Chondrocyte (in vitro differentiated cells): ENCODE data around the gene FAAH2. TPM values are rescaled to one million over a fixed set of nuclear protein-coding genes. Genes with fewer than 3 reads are reported as not detected.

ENCODE experiments used
- DNase-seq: peaks from one replicate; pipeline ENCODE4 v3.0.0; 2021; ENCODE audit warnings: mixed read lengths, low spot score
- H3K27ac Mint-ChIP-seq: one replicate; pipeline ENCODE4 v1.8.0; 2021; ENCODE audit warnings: mild to moderate bottlenecking, moderate library complexity, mixed read lengths; ENCODE audit not compliant: unreplicated experiment
- H3K27me3 Mint-ChIP-seq: 2 replicates; pipeline ENCODE4 v1.8.0; 2021; ENCODE audit warnings: low read depth, mixed read lengths
- H3K36me3 Mint-ChIP-seq: 2 replicates; pipeline ENCODE4 v1.8.0; 2021; ENCODE audit warnings: low read depth, mixed read lengths
- H3K4me1 Mint-ChIP-seq: 2 replicates; pipeline ENCODE4 v1.8.0; 2021; ENCODE audit warnings: low read depth, mild to moderate bottlenecking, mixed read lengths
- H3K4me3 Mint-ChIP-seq: one replicate; pipeline ENCODE4 v1.8.0; 2021; ENCODE audit warnings: mild to moderate bottlenecking, moderate library complexity, mixed read lengths; ENCODE audit not compliant: unreplicated experiment
- H3K9me3 Mint-ChIP-seq: 2 replicates; pipeline ENCODE4 v1.8.0; 2021; ENCODE audit warnings: low read depth, mixed read lengths
- CTCF ChIP-seq: fragments of 200-600 bp; sonication (generic); IDR thresholded peaks from 2 replicates; pipeline ENCODE4 v1.5.0; 2021; ENCODE audit warnings: antibody characterized with exemption, mild to moderate bottlenecking, moderate library complexity
- total RNA-seq: library from RNA; stranded (reverse); gene quantifications from 3 replicates; pipeline ENCODE4 v1.2.1, GENCODE V29; 2021

FAAH2 gene
- total RNA-seq, 1 donor from 2014 or later, result 0.50 TPM

- Mint-ChIP-seq H3K4me3 (no peak overlapping the region), H3K9me3 (peaks cover 57% of the 10 kb centered on the region), H3K36me3 (no peaks in the 10 kb centered on the region), H3K27me3 (no peaks in the 10 kb centered on the region), H3K27ac (no peak overlapping the region), H3K4me1 (no peaks in the 10 kb centered on the region)
- DNase-seq, result no peak
- no peak for TF ChIP-seq CTCF
Measured at GRCh38 chrX:57451426-57452020, 165.0 kb downstream of the FAAH2 start.

GRCh38 chrX:57453901-57454300 lies 167.4 kb downstream of the FAAH2 start:
- Mint-ChIP-seq H3K9me3 (peaks cover 67% of the 10 kb centered on the region), H3K4me3 (no peak overlapping the region)

GRCh38 chrX:57481514-57481913 lies 195.0 kb downstream of the FAAH2 start:
- DNase-seq, result peak; percentile 55
- no peaks in the 10 kb centered on the region for H3K4me1 Mint-ChIP-seq
- no peaks in the 10 kb centered on the region for H3K27me3 Mint-ChIP-seq
- no peak overlapping the region for H3K27ac Mint-ChIP-seq
- H3K36me3 Mint-ChIP-seq, result no peaks in the 10 kb centered on the region
- no peak for TF ChIP-seq CTCF
- no peak overlapping the region for H3K4me3 Mint-ChIP-seq
- H3K9me3 Mint-ChIP-seq, result peaks cover 46% of the 10 kb centered on the region

More at GRCh38 chrX:57453901-57454300, 167.4 kb downstream of the FAAH2 start:
- Mint-ChIP-seq H3K27me3 (no peaks in the 10 kb centered on the region), H3K36me3 (no peaks in the 10 kb centered on the region), H3K27ac (no peak overlapping the region), H3K4me1 (no peaks in the 10 kb centered on the region)
- no peak for DNase-seq
- TF ChIP-seq CTCF, result peak; percentile 47

GRCh38 chrX:57516491-57516890 lies 230.0 kb downstream of the FAAH2 start:
- Mint-ChIP-seq H3K4me3 (no peak overlapping the region), H3K4me1 (no peaks in the 10 kb centered on the region), H3K27me3 (no peaks in the 10 kb centered on the region), H3K36me3 (no peaks in the 10 kb centered on the region), H3K9me3 (peaks cover 43% of the 10 kb centered on the region), H3K27ac (no peak overlapping the region)
- no peak for TF ChIP-seq CTCF
- peak; percentile 32 for DNase-seq

- peaks cover 37% of the 10 kb centered on the region for H3K9me3 Mint-ChIP-seq
- TF ChIP-seq CTCF, result no peak
- DNase-seq, result no peak
- no peaks in the 10 kb centered on the region for H3K36me3 Mint-ChIP-seq
- no peak overlapping the region for H3K4me3 Mint-ChIP-seq
- H3K4me1 Mint-ChIP-seq, result no peaks in the 10 kb centered on the region
- H3K27me3 Mint-ChIP-seq, result no peaks in the 10 kb centered on the region
- H3K27ac Mint-ChIP-seq, result no peak overlapping the region
Measured at GRCh38 chrX:57519578-57520118, 233.1 kb downstream of the FAAH2 start.
